Posterior cingulate gyrus (tissue), 11 donors: ENCODE results near the gene PKMYT1.

Experiments
- DNase-seq, 10 donors: peaks; one replicate each; pipeline versions ENCODE4 v3.0.0 to v3.0.0-alpha.2; 2020 to 2021; ENCODE audit warnings: mixed read lengths in 3 of 10
- intact Hi-C: fragments of 100-400 bp; cut with DNase I; formaldehyde crosslinking; loops from one replicate; pipeline ENCODE4 v1.15.1; 2023

The PKMYT1 gene

GRCh38 chr16:2980227-2981176 lies at the start of gene PKMYT1:
Gene PKMYT1, minus strand, starts transcription at chr16:2980446. Its CDS starts 789 bp downstream, at chr16:2979657.
- intact Hi-C loops = loop anchor here (5.0 kb wide), 1 partner anchor 68 kb away; the partner anchor contains the start of gene FLYWCH1
- peak; percentile 83 to 99 (median 90) for DNase-seq

- intact Hi-C loops = no loop called here
- peak in 1 of 10 donors; percentile 90 for DNase-seq
Measured at GRCh38 chr16:3029491-3030221, 49.4 kb upstream of the PKMYT1 start.

- DNase-seq = peak in 3 of 10 donors; percentile 3 to 88 (median 52)
- intact Hi-C loops = no loop called here
Measured at GRCh38 chr16:3028716-3029319, 48.6 kb upstream of the PKMYT1 start.

- intact Hi-C loops = no loop called here
- DNase-seq = peak; percentile 51 to 97 (median 85)
Measured at GRCh38 chr16:3027983-3028715, 47.9 kb upstream of the PKMYT1 start.

GRCh38 chr16:3027489-3027795 lies 47.2 kb upstream of the PKMYT1 start:
- intact Hi-C loops = no loop called here
- no peak for DNase-seq

- peak in 1 of 10 donors; percentile 63 for DNase-seq
- intact Hi-C loops = no loop called here
Measured at GRCh38 chr16:3026609-3027488, 46.6 kb upstream of the PKMYT1 start.

- no peak for DNase-seq
- intact Hi-C loops = no loop called here
Measured at GRCh38 chr16:3026003-3026378, 45.7 kb upstream of the PKMYT1 start.

- no peak for DNase-seq
- intact Hi-C loops = no loop called here
Measured at GRCh38 chr16:3025032-3026002, 45.1 kb upstream of the PKMYT1 start.

GRCh38 chr16:3023669-3024478 lies 43.6 kb upstream of the PKMYT1 start, which contains the start of the genes HCFC1R1 and THOC6:
Gene HCFC1R1, minus strand, starts transcription at chr16:3023942. Its CDS starts 1 bp downstream, at chr16:3023941.
Gene THOC6, plus strand, starts transcription at chr16:3024035. Its CDS starts 292 bp downstream, at chr16:3024327.
- intact Hi-C loops = no loop called here
- peak; percentile 95 to 100 (median 98) for DNase-seq

- DNase-seq = peak in 6 of 10 donors; percentile 35 to 91 (median 50)
- intact Hi-C loops = no loop called here
Measured at GRCh38 chr16:3023415-3023668, 43.1 kb upstream of the PKMYT1 start.

- peak in 1 of 10 donors; percentile 64 for DNase-seq
- intact Hi-C loops = no loop called here
Measured at GRCh38 chr16:3022684-3023414, 42.6 kb upstream of the PKMYT1 start.

GRCh38 chr16:3022208-3022683 lies 42.0 kb upstream of the PKMYT1 start:
- DNase-seq = peak in 9 of 10 donors; percentile 55 to 98 (median 76)
- intact Hi-C loops = no loop called here

GRCh38 chr16:3021449-3022207 lies 41.4 kb upstream of the PKMYT1 start:
- peak in 4 of 10 donors; percentile 6 to 90 (median 29) for DNase-seq
- intact Hi-C loops = loop anchor here (2.0 kb wide), 1 partner anchor 17 kb away; no protein-coding TSS in a partner anchor

- intact Hi-C loops = loop anchor here (2.0 kb wide), 1 partner anchor 16 kb away; no protein-coding TSS in a partner anchor
Measured at GRCh38 chr16:3020604-3021448, 40.6 kb upstream of the PKMYT1 start.

GRCh38 chr16:3020247-3020603 lies 40.0 kb upstream of the PKMYT1 start, which contains the start of gene TNFRSF12A:
Gene TNFRSF12A, plus strand, starts transcription at chr16:3020368. Its CDS starts 30 bp downstream, at chr16:3020398.
- intact Hi-C loops = loop anchor here (2.0 kb wide), 1 partner anchor 15 kb away; no protein-coding TSS in a partner anchor
- peak in 3 of 10 donors; percentile 22 to 89 (median 61) for DNase-seq

More at GRCh38 chr16:3020604-3021448, 40.6 kb upstream of the PKMYT1 start:
- DNase-seq = peak in 5 of 10 donors; percentile 9 to 91 (median 60)
